ENCODE results near the gene SNX14.
A peak's percentile ranks its signal among the peaks of the same experiment; 100 is the strongest.

SNX14 gene

DNA sequence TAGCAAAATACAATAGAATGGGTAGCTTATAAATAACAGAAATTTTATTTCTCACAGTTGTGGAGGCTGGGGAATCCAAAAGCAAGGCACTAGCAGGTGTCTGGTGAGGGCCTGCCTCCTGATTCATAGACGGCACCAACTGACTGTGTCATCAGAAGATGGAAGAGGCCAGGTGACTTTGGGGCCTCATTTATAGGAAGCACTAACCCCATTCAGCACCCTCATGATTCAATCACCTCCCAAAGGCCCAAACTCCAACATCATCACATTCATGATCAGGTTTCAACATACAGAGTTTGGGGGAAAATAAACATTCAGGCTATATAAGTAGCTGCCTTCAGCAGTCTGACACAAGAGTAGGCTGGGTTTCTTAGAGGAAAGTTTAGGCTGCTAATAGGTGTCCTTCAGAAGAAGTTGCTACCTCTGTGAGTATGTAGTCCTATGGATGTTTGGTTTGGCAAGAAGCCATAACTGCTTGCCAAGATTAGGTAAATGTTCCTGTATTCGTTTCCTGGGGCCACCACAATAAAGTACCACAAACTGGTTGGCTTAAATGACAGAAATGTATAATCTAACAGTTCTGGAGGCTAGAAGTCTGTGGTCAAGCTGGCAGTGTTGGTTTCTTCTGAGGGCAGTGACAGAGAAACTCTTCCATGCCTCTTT is 94.9 kb downstream of the SNX14 start:
- no peak for DNase-seq

GRCh38 chr6:85496856-85497255 is 96.8 kb downstream of the SNX14 start:
- DNase-seq, result no peak

DNA sequence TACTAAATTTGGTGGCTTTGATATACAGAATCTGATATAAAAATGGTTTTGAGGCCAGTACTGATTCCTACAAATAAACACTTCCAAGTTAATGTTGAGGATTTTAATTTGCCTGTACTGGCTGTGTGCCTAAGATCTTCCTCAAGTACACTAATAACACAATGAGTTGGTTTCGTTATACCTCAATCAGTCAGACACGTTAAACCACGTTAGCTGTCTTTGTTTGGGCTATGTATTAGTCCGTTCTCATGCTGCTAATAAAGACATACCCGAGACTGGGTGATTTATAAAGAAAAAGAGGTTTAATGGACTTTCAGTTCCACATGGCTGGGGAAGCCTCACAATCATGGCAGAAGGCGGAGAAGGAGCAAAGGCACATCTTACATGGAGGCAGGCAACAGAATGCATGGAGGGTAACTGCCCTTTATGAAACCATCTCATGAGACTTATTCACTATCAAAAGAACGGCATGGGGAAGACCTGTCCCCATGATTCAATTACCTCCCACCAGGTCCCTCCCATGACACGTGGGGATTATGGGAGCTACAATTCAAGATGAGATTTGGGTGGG is 97.6 kb downstream of the SNX14 start:
- no peak for DNase-seq

DNA sequence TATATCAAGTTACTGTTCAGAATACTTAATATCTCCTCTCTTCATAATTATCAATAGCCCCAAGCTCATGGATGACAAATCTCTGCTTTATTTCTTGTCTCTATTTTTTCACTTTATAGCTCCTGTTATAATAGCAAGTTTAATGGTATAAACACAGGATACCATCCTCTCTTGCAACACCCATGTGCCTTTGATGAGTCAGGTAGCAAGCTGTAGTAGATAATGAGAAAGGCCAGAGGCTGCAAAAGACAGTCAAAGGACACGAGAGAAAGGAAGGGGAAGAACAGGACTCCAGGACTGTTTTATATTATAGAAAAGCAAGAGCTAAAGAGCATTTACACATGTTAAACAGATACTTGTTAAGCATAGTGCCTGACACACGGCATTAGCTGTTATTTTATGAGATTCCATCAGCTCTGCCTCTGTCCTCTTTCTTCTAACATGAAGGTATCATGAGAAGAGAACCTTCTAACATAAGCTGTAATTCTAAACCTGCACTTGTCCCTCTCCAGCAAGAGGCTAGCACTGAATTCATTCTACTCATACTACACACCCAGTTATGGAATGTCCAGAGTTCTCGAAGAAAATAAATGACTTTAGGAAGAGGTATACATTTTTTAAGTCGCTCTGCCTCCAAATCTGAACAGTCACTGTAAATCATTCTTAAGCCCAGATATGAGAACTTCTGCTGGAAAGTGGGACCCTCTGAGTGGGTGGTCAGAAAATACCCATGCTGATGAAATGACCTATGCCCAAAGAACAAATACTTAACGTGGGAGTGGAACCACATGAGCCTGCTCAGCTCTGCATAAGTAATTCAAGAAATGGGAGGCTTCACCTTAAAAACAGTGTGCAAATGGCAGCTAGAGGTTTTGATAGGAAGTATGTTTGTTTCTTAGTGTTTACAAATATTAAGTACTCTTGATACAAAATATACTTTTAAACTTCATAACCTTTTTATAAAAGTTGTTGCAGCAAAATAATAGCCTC is 98.8 kb downstream of the SNX14 start:
- DNase-seq, result no peak

GRCh38 chr6:85493389-85493788 is 100.3 kb downstream of the SNX14 start:
- no peak for DNase-seq

DNA sequence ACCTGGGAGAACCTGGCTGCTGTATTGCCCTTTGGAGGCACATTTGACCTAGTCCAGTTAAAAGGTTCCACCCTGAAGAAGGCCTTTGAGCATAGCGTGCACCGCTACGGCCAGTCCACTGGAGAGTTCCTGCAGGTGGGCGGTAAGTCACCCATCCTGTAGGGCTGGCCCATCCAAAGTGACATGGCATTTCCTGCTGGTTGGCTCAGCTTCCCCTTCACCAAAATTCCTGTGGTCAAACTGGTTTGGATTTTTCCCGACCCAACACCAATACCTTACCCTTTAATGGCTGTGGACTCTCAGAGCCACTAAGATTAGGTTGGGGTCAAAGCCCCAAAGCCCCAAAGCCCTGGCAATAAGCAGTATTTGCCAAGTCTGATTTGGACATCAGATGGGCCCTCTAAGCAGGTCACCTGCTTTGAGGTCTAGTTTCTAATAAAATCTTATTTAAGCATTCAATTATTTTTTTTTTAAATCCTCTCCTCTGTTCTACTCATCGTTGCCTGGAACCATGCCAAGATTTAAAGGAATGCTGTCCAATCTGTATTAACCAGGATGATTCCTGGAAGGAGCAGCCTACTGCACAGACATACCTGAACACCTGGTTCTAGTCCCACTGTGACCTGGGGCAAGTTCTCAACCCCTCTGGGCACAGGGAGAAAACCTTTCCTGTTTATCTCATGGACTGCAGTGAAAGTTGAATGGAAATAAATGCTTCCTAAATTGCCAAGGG is 103.0 kb downstream of the SNX14 start:
- DNase-seq, result no peak

DNA sequence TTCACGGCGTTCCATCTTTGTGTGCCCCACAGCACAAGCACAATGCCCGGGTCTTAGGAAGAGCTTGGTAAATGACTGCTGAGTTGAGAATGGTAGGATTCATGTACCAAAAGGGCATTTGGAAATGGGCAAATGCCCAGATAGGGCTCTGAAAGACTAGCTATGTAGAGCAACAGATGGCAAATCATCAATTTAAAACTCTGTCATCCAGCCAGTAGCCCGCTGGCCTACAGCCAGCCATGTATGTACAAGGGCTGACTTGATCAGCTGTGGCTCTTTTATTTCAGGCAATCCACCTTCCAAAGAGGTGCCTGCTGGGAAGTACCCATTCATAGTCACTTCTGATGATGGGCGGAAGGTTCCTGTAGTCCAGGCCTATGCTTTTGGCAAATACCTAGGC is 108.7 kb downstream of the SNX14 start:
- no peak for DNase-seq

DNA sequence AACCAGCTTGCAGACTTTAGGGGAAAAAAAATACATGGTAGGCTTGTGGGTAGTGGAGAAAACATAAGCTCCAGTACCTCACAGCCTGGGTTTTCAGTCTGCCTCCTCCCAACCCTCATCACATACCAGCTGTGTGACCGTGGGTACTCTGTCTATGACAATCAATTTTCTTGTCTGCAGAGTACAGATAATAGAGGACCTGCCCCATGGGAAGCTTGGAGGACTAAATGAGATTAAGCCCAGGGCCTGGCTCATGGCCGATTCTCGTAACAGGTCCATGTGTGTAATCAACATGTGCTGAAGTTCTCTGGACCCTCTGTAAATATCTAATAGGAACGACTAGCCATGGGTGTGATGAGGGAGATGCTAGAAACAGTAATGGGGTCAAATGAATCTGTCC is 109.8 kb downstream of the SNX14 start:
- DNase-seq, result no peak

- peak; percentile 81 for DNase-seq
These were observed 110.6 kb downstream of the SNX14 start for GRCh38 chr6:85482905-85483700.

DNA sequence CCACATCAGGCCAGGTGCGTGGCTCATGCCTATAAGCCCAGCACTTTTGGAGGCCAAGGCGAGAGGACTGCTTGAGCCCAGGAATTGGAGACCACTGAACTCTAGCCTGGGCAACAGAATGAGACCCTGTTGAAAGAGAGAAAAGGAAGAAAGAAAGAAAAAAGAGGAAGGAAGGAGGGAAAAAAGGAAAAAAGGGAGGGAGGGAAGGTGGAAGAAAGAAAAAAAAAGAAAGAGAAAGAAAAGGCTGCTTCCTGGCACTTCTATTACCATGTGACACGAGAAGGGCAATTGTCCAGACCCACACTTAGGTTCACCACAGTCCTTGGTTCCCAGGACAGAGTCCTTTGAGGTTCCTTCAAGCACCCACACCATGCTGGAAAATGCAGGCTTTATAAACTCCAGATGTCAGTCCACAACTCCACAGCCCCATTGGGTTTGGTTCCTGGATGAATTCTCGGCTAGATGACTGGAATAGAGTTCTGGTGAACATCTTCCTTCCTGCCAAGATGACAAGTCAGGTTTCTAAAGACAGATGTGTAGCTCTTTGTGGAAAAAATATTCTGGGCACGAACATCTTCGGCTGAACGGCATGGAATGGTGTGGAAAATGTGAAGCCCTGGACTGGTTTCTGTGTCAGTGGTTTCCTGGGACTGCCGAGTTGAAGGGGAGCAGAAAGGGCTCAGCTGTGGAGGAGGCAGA is 111.3 kb downstream of the SNX14 start:
- no peak for DNase-seq

DNA sequence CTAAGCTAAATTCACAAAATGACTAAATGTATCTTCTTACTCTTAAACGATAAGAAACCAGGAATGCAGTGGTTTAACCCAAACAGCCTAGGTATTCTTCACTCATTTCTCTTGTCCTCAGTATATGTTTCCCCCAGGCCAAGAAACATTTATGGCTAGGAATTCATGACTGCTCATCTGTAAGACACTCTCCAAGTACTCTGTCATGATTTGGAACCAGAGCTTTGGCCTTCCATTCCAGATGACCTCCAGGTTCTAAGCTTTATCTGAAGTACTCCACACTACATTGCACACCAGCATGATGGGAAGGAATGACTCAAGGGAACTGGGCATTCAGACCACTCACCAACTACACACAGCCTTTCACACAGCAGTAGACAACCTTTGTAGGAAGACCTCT is 114.5 kb downstream of the SNX14 start:
- DNase-seq, result no peak

DNA sequence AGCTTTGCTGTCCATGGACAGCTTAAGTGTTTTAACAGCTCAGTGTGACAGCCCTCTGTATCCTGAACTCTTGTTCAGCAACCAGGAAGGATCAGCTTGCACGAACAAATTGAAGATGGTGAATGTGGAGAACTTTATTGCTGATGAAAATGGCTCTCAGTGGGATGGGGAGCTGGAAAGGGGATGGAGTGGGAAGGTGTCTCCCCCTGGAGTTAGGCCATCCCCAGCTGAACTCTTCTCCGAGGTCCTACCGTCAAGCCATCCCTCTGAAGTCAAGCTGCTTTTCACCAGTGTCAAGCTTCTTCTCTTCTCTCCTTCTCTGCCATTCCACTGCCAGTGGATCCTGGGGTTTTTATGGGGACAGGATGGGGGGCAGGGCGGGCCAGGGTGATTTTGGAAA is 117.1 kb downstream of the SNX14 start:
- DNase-seq, result no peak

DNA sequence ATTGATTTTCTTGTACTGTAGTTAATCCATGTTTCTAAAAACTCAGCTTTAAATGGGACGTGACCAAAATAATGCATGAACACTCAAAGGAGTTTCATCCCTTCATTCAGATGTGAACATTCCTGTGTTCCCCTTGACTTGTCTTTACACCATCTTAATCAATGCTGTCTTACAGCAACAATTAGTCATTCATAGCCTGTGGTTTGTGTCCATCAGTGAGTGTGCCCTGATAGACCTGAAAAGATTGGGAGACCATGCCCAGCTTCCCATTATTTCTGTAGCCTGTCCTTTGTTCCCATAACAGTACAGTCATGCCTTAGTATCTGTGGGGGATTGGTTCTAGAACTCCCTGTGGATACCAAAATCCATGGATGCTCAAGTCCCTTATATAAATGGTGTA is 119.9 kb downstream of the SNX14 start:
- no peak for DNase-seq

DNA sequence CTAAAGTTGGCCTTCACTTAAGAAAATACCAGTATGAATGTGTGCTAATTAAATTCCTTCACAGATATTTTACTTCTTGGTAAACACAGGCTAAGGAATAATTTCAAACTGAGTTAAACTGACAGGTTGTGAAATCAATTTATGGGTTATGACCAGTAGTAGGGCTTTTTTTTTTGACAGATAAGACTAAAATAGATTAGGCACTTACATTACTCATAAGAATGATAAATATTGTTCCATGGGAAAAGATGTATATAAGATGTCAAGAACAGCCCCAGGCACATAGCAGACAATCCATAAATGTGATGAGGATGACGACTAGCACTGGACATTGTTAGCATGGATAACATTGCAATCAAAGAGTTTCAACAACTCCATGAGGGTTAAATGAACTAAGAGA is 120.9 kb downstream of the SNX14 start:
- DNase-seq, result no peak

GRCh38 chr6:85470023-85470410 is 123.6 kb downstream of the SNX14 start:
- DNase-seq, result no peak

DNA sequence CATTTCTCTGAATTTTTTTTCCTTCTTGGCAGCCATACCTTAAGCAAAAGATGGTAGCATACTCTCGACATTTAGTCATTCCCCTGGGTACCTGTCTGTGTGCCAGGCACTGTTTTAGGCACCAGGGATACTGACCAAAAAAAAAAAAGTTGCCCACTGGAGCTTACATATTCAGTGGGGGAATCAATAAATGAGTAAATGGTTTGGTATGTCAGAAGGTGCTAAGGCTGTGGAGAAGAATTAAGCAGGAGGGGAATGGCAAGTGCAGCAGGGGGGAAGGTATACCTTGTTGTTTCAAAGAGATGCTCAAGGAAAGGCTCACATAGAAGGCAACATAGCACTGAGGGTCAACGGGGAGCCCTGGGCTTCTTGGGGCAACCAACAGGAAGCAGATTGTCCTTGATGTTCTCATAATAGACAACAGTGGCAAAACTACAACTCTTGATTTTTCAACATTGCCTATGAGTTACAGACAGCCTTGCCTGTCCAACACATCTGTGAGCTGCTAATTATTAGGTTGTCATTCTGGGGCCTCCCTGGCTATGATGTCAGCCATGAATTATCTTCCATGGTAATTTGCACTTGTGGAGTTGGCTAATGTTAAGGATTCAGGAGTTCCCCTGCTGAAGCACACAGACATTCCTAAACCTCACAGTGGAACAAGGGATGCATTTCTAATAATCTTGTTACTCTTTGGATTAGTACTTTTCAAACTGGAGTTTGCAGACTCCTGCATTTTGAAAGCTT is 124.2 kb downstream of the SNX14 start:
- no peak for DNase-seq

DNA sequence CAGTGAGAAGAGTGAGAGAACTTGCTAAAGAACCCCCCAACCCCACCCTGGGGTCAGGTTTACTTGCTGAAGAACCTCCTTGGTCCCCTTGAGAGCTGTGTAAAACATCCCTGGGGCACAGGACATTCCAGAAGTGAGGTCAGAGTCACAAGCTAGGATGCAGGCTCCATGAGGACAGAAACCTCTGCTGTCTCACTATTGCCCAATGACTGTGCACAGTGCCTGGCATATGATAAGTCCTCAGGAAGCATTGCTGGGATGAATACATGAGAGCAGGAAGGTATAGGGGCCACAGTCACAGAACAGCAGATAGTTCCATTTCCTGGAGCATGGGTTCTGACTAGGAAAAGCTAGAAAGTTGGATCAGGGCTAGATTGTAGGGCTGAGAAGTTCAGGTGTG is 125.3 kb downstream of the SNX14 start:
- DNase-seq, result no peak

DNA sequence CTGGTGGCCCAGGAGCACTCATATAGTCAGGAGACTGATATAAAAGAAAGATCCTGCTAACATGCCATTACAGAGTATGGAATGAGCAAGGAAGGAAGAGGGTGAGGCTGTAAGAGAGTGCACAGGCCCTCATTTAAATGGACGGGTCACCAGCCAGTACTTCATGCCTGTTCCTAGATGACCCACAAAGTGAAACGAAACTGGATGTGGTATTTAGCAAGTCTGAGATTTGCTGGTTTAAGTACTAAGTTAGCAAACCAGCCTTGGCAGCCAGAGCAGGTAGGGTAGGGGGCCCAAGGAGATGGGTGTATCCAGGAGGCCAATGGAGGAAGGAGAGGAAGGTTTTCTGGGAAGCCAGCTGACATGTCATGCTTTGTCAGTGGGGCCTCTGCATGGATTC is 127.9 kb downstream of the SNX14 start:
- no peak for DNase-seq

DNA sequence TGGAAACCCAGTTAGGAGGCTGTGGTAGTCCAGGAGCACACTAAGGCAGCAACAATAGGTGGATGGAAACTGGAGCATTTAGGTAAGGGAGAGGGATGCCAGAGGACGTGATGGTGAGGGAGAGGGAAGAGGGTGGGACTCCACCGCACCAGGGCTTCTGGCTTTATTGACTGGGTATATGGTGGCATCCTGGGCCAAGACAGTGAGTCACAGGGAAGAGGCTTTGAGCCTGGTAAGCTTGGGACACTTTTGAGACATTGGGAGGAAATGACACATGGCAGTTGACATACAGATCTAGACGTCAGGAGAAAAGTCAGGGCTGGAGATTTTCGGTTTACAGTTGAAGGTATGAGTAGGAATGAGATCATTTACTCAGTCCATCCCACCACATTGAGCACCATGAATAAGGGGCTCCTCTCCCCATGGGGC is 128.9 kb downstream of the SNX14 start:
- peak; percentile 50 for DNase-seq

GRCh38 chr6:85464260-85464644 is 129.4 kb downstream of the SNX14 start:
- DNase-seq, result peak; percentile 38
